Naive thymus-derived CD4-positive, alpha-beta T cell (primary cell): Measurements from ENCODE around the gene SLC9A4. TPM values are rescaled to one million over a fixed set of nuclear protein-coding genes. Genes with fewer than 3 reads are reported as not detected.

Experiments used
- ATAC-seq: fragments of 150-1000 bp; cut with Tn5 transposase; 2 replicates; pipeline ENCODE4 v1.10.0; 2021; ENCODE audit warnings: mild to moderate bottlenecking, moderate library complexity
- CTCF ChIA-PET: fragments of 350-600 bp; sonication (Branson Sonifier 250); formaldehyde crosslinking; loops from one replicate; lab custom pipeline; 2021; ENCODE audit warnings: antibody characterized with exemption; lab: Charles Lee
- POLR2A ChIA-PET: fragments of 350-600 bp; sonication (Branson Sonifier 250); formaldehyde crosslinking; loops from one replicate; lab custom pipeline; 2021; ENCODE audit warnings: antibody characterized with exemption, inconsistent platforms; lab: Charles Lee
- DNase-seq, 9 donors: peaks; one replicate each; pipeline versions ENCODE4 v3.0.0 to v3.0.0-alpha.2; 2020 to 2022; ENCODE audit warnings: mixed read lengths in 1 of 9
- H3K27ac ChIP-seq: one replicate; pipeline ENCODE4 v1.7.0; 2013; ENCODE audit warnings: mild to moderate bottlenecking, low read depth, low read length, moderate library complexity
- H3K27me3 ChIP-seq, 2 donors: one replicate each; pipeline ENCODE4 v1.7.0; 2013; ENCODE audit warnings: low read length in 2 of 2, mild to moderate bottlenecking in 2 of 2, moderate library complexity in 2 of 2; ENCODE audit not compliant: control insufficient read depth in 2 of 2, insufficient read depth in 2 of 2
- H3K36me3 ChIP-seq, 3 experiments: 1 replicate in 2 of 3; 2 replicates in 1 of 3; pipeline ENCODE4 v1.7.0; 2013; ENCODE audit warnings: low read length in 3 of 3, mild to moderate bottlenecking in 3 of 3, moderate library complexity in 1 of 3; ENCODE audit not compliant: insufficient read depth in 3 of 3, control insufficient read depth in 2 of 3
- H3K4me1 ChIP-seq, 2 donors: one replicate each; pipeline ENCODE4 v1.7.0; 2013; ENCODE audit warnings: low read length in 2 of 2, mild to moderate bottlenecking in 2 of 2, moderate library complexity in 1 of 2; ENCODE audit not compliant: control insufficient read depth in 2 of 2, insufficient read depth in 2 of 2
- H3K4me3 ChIP-seq: 2 replicates; pipeline ENCODE4 v1.7.0; 2013; ENCODE audit warnings: mild to moderate bottlenecking, low read length
- H3K9me3 ChIP-seq, 3 experiments: 1 replicate in 2 of 3; 2 replicates in 1 of 3; pipeline ENCODE4 v1.7.0; 2013; ENCODE audit warnings: low read length in 3 of 3; ENCODE audit not compliant: control insufficient read depth in 2 of 3
- H3K27ac Mint-ChIP-seq, 9 donors: one replicate each; pipeline ENCODE4 v1.8.0; 2020 to 2022; ENCODE audit warnings: mixed read lengths in 9 of 9, mild to moderate bottlenecking in 8 of 9, moderate library complexity in 5 of 9, inconsistent platforms in 2 of 9
- H3K27me3 Mint-ChIP-seq, 5 donors: one replicate each; pipeline ENCODE4 v1.8.0; 2021 to 2022; ENCODE audit warnings: mixed read lengths in 5 of 5, mild to moderate bottlenecking in 1 of 5
- H3K36me3 Mint-ChIP-seq, 5 donors: one replicate each; pipeline ENCODE4 v1.8.0; 2020 to 2022; ENCODE audit warnings: mixed read lengths in 5 of 5, mild to moderate bottlenecking in 3 of 5, inconsistent platforms in 1 of 5
- H3K4me1 Mint-ChIP-seq, 7 donors: one replicate each; pipeline ENCODE4 v1.8.0; 2020 to 2022; ENCODE audit warnings: mixed read lengths in 7 of 7, mild to moderate bottlenecking in 3 of 7, inconsistent platforms in 1 of 7
- H3K4me3 Mint-ChIP-seq, 10 donors: one replicate each; pipeline ENCODE4 v1.8.0; 2020 to 2022; ENCODE audit warnings: mild to moderate bottlenecking in 10 of 10, mixed read lengths in 10 of 10, moderate library complexity in 6 of 10, inconsistent platforms in 2 of 10
- H3K9me3 Mint-ChIP-seq, 11 donors: one replicate each; pipeline ENCODE4 v1.8.0; 2020 to 2022; ENCODE audit warnings: mixed read lengths in 11 of 11, mild to moderate bottlenecking in 4 of 11, inconsistent platforms in 1 of 11, moderate library complexity in 1 of 11
- intact Hi-C, 2 donors: fragments of 100-400 bp; cut with micrococcal nuclease; formaldehyde crosslinking; loops; one replicate each; pipeline ENCODE4 v1.15.1; 2023
- polyA plus RNA-seq, 2 donors: library from polyadenylated mRNA; unstranded; fragments of 300-500 nt; fragmentation: Illumina TruSeq; gene quantifications; one replicate each; pipeline ENCODE4 v1.2.3, GENCODE V29; 2021
- total RNA-seq, 6 experiments: library from RNA in 5 of 6; stranded (reverse) in 5 of 6; gene quantifications; 1 replicate in 5 of 6; 2 replicates in 1 of 6; pipeline ENCODE4 v1.2.3 and lab custom pipeline; 2021 to 2026

SLC9A4 gene
- total and polyA plus RNA-seq, 7 experiments from 2014 or later = 0.05 to 0.15 (median 0.08) TPM; not detected in 2

DNA sequence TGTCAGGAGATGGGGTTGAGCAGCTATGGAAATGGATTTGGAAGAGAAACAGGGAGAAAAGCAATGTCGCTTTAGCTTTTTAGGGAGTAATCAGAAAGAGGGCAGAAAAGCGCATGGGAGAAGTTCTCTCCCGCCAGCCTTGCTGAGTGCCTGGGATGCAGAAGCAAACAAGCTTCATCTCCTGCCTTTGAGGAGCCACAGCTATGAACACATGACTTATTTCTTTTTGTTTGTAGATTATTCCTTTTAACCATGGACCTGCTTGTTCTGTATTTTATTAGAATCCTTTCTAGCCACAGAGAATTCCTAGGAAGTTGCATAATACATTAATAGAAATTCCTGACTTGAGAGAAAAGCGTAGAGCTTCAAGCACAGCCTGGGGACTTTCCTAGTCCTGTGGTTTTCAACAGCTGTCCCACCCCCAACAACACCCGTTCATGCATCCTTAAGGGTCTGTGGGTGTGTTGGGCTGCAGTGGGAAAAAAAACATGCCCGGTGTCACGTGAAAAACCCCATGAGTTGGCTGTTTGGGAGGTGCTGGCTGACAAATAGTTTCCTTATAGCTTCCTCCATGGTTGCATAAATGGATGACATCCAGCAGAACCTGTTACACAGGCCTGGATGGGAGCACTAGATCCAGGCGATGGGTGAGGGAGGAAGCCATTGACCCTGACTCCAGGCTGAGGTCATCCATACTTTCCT is 14.9 kb downstream of the SLC9A4 start:
- H3K36me3 Mint-ChIP-seq = peaks cover 0 to 4% (median 0%) of the 10 kb centered on the region in 5 donors
- H3K27me3 ChIP-seq = no peaks in the 10 kb centered on the region
- H3K27ac ChIP-seq = no peak overlapping the region
- no peaks in the 10 kb centered on the region for H3K9me3 ChIP-seq
- H3K4me3 Mint-ChIP-seq = no peak overlapping the region
- no peak for ATAC-seq
- H3K9me3 Mint-ChIP-seq = peaks cover 0 to 2% (median 0%) of the 10 kb centered on the region in 11 donors
- no peak overlapping the region for H3K4me3 ChIP-seq
- ChIA-PET CTCF (interaction anchor here (0.7 kb wide), 1 partner anchor 1801 kb away, joined by 3 read pairs; no protein-coding TSS in a partner anchor), POLR2A (no interaction called here)
- H3K27ac Mint-ChIP-seq = no peak overlapping the region
- H3K36me3 ChIP-seq = no peaks in the 10 kb centered on the region
- peaks cover 0 to 11% (median 0%) of the 10 kb centered on the region in 7 donors for H3K4me1 Mint-ChIP-seq
- DNase-seq = no peak
- H3K4me1 ChIP-seq = no peaks in the 10 kb centered on the region
- intact Hi-C loops = no loop called here
- peaks cover 16 to 34% (median 30%) of the 10 kb centered on the region in 5 donors for H3K27me3 Mint-ChIP-seq

- H3K27ac ChIP-seq = no peak overlapping the region
- ATAC-seq (no peak), DNase-seq (no peak)
- Mint-ChIP-seq H3K27ac (no peak overlapping the region), H3K36me3 (peaks cover 0 to 7% (median 0%) of the 10 kb centered on the region in 5 donors), H3K4me3 (no peak overlapping the region), H3K9me3 (peaks cover 0 to 4% (median 0%) of the 10 kb centered on the region in 11 donors), H3K4me1 (peaks cover 0 to 11% (median 0%) of the 10 kb centered on the region in 7 donors), H3K27me3 (peaks cover 18 to 37% (median 27%) of the 10 kb centered on the region in 5 donors)
- CTCF ChIA-PET = interaction anchor here (2.3 kb wide), 1 partner anchor 16 kb away, joined by 12 read pairs; the partner anchor contains the start of gene SLC9A4
- H3K4me1 ChIP-seq = no peaks in the 10 kb centered on the region
- intact Hi-C loops = no loop called here
- POLR2A ChIA-PET = no interaction called here
- H3K27me3 ChIP-seq = no peaks in the 10 kb centered on the region
- H3K36me3 ChIP-seq = no peaks in the 10 kb centered on the region
- no peaks in the 10 kb centered on the region for H3K9me3 ChIP-seq
- no peak overlapping the region for H3K4me3 ChIP-seq
Measured at GRCh38 chr2:102489646-102490045, 16.6 kb downstream of the SLC9A4 start.

GRCh38 chr2:102492006-102492405 is 19.0 kb downstream of the SLC9A4 start:
- Mint-ChIP-seq H3K4me1 (peaks cover 0 to 11% (median 0%) of the 10 kb centered on the region in 7 donors), H3K4me3 (no peak overlapping the region), H3K27me3 (peaks cover 12 to 33% (median 30%) of the 10 kb centered on the region in 5 donors), H3K27ac (no peak overlapping the region), H3K36me3 (peaks cover 0 to 7% (median 0%) of the 10 kb centered on the region in 5 donors), H3K9me3 (peaks cover 0 to 4% (median 0%) of the 10 kb centered on the region in 11 donors)
- DNase-seq (no peak), ATAC-seq (no peak)
- ChIA-PET POLR2A (no interaction called here), CTCF (no interaction called here)
- no peak overlapping the region for H3K4me3 ChIP-seq
- H3K36me3 ChIP-seq = no peaks in the 10 kb centered on the region
- intact Hi-C loops = no loop called here
- H3K9me3 ChIP-seq = no peaks in the 10 kb centered on the region
- no peak overlapping the region for H3K27ac ChIP-seq
- H3K27me3 ChIP-seq = no peaks in the 10 kb centered on the region
- H3K4me1 ChIP-seq = no peaks in the 10 kb centered on the region

DNA sequence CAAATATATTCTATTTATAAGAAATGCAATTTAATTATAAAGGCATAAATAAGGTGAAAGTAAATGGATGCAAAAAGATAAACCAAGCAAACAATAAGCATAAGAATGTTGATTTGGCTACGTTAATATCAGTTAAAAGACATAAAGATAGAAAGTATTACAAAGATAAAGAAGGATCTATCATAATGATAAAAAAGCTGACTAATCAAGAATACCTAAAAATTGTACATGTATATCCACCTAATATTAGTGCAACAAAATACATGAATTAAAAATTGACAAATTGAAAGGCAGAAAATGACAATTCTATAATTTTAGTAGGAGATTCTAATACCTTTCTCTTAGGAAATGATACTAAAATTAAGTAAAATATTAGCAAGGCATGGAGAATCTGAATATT is 21.5 kb downstream of the SLC9A4 start:
- intact Hi-C loops = no loop called here
- Mint-ChIP-seq H3K9me3 (peaks cover 0 to 4% (median 0%) of the 10 kb centered on the region in 11 donors), H3K4me3 (no peak overlapping the region), H3K4me1 (peaks cover 0 to 4% (median 0%) of the 10 kb centered on the region in 7 donors), H3K27me3 (peaks cover 4 to 33% (median 19%) of the 10 kb centered on the region in 5 donors), H3K36me3 (peaks cover 0 to 7% (median 0%) of the 10 kb centered on the region in 5 donors), H3K27ac (no peak overlapping the region)
- CTCF ChIA-PET = no interaction called here
- ATAC-seq (no peak), DNase-seq (no peak)
- POLR2A ChIA-PET = no interaction called here
- Histone ChIP-seq H3K4me1 (no peaks in the 10 kb centered on the region), H3K27me3 (no peaks in the 10 kb centered on the region), H3K27ac (no peak overlapping the region), H3K36me3 (no peaks in the 10 kb centered on the region), H3K9me3 (no peaks in the 10 kb centered on the region), H3K4me3 (no peak overlapping the region)

- ATAC-seq = no peak
- Mint-ChIP-seq H3K36me3 (peaks cover 0 to 4% (median 0%) of the 10 kb centered on the region in 5 donors), H3K9me3 (no peaks in the 10 kb centered on the region)
Measured at GRCh38 chr2:102498414-102498813, 25.4 kb downstream of the SLC9A4 start.

GRCh38 chr2:102499558-102499957 is 26.5 kb downstream of the SLC9A4 start:
- no peak for DNase-seq
- ChIA-PET POLR2A (no interaction called here), CTCF (no interaction called here)
- no peaks in the 10 kb centered on the region for H3K36me3 ChIP-seq
- H3K27ac ChIP-seq = no peak overlapping the region
- H3K27me3 Mint-ChIP-seq = peaks cover 0 to 28% (median 12%) of the 10 kb centered on the region in 5 donors
- no peak overlapping the region for H3K4me3 Mint-ChIP-seq
- H3K9me3 Mint-ChIP-seq = no peaks in the 10 kb centered on the region
- H3K4me3 ChIP-seq = no peak overlapping the region
- H3K4me1 ChIP-seq = no peaks in the 10 kb centered on the region
- no peaks in the 10 kb centered on the region for H3K36me3 Mint-ChIP-seq
- ATAC-seq = no peak
- no peaks in the 10 kb centered on the region for H3K27me3 ChIP-seq
- peaks cover 0 to 2% (median 0%) of the 10 kb centered on the region in 7 donors for H3K4me1 Mint-ChIP-seq
- H3K27ac Mint-ChIP-seq = no peak overlapping the region
- H3K9me3 ChIP-seq = no peaks in the 10 kb centered on the region
- intact Hi-C loops = no loop called here

More at GRCh38 chr2:102498414-102498813, 25.4 kb downstream of the SLC9A4 start:
- intact Hi-C loops = no loop called here
- DNase-seq = no peak
- Histone ChIP-seq H3K9me3 (no peaks in the 10 kb centered on the region), H3K4me3 (no peak overlapping the region), H3K4me1 (no peaks in the 10 kb centered on the region), H3K36me3 (no peaks in the 10 kb centered on the region), H3K27me3 (no peaks in the 10 kb centered on the region), H3K27ac (no peak overlapping the region)
- Mint-ChIP-seq H3K4me1 (peaks cover 0 to 2% (median 0%) of the 10 kb centered on the region in 7 donors), H3K27me3 (peaks cover under 1 to 26% (median 12%) of the 10 kb centered on the region in 5 donors), H3K4me3 (no peak overlapping the region), H3K27ac (no peak overlapping the region)
- ChIA-PET POLR2A (no interaction called here), CTCF (no interaction called here)
